Measurements from ENCODE around the gene DLG2.
"Not testable (repeated sequence)": the region's sequence is repeated elsewhere in the genome, so short reads cannot be mapped to it uniquely, and the experiment has no call there.

The DLG2 gene

DNA sequence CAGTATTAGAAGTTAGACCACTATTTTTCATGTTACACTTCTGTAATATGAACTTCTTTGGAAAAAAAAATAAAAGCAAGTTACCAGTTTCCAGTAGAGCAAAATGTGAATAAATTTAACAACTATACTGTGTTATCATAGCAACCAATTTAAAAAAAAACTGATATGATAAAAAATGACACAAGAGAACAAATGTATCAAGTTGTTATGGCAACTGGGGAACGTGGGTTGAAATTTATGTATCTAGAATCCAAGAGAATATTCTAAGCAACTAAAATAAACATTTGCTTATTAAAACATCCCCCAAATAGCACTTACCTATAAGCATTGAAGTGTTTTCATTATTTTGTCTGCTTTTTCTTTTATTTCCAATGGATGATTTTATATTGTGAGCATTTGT is 442.4 kb downstream of the DLG2 start:
- no peak for DNase-seq

DNA sequence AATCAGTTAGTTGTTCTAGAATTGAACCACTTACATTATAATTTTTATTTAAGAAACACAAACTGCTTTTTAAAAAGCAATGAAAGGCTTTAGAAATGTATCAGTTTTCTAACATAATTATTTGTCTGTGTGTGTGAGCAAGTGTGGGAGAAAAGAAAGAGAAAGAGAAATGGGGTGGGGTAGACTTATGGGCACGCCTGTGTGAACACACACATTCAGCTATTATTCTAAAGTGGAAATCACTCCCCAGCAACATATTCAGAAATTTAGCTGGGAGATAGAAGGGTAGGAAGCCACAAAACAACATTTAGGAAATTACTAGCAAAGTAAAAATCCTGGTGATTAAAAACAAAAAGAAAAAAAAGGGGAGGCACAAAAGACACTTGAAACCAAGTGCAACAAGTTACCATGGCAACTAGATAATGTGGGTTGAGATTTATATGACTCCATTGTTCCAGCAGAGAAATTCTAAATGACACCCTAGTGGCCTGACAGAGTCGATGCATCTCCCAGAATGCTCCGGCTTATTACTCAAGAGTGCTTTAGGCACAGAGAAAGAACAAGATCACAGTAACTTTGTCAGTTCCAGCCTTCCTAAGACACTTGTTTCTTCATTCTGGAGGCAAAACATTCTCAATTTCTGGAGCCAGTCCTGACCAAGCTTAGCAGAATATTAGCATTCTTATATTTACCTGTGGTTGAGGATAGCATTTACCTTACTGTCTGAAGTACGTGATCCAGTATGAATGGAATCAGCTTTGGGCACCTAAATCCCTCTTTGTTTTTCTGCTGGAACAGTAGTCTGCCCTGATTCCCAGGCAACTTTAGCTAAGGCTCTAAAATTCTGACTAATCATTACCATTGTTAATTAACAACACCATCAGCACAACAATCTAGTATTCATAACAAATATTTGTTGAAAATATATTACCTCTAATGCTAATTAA is 444.4 kb downstream of the DLG2 start:
- no peak for DNase-seq

DNA sequence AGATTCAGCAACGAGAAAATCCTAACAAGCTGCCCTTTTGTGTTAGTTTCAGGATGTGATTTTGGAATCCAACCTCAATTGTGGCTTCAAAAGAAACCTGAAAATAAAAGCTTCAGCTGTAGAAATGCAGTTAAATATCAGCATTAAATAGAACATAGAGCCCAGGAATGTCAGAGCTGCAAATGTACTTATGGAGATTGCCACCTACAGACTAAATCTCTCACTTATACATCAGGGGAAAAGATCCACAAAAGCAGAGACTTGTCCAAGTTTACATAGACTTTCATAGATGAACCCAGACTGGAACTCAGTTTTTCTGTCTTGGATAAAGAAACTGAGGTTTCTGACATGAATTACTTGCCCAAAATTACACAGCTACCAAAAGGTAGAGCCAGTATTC is 446.6 kb downstream of the DLG2 start:
- DNase-seq = no peak

DNA sequence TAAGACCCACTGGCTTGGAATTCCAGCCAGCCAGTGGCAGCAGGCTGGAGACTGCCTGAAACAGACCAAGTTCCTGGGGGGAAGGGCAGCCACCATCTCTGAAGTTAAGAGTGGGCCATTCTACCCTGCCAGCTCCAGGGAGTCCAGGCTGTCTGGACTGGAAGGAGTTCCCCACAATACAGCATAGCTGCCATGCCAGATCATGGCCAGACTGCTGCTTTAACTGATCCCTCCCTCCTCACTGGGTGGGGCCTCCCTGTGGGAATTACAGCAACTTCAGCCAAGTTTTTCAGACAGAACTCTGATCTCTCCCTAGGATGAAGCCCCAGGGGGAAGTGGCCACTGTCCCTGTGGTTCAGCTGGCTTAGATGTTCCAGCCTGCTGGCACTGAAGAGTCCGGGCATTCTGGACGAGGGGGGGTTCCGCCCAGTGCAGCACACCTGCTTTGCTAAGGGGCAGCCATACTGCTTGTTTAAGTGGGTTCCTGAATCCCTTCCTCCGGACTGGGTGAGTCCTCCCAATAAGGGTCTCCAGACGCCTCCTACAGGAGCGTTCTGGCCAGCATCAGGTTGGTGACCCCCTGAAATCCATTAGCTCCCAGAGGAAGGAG is 455.4 kb downstream of the DLG2 start:
- no peak for DNase-seq

DNA sequence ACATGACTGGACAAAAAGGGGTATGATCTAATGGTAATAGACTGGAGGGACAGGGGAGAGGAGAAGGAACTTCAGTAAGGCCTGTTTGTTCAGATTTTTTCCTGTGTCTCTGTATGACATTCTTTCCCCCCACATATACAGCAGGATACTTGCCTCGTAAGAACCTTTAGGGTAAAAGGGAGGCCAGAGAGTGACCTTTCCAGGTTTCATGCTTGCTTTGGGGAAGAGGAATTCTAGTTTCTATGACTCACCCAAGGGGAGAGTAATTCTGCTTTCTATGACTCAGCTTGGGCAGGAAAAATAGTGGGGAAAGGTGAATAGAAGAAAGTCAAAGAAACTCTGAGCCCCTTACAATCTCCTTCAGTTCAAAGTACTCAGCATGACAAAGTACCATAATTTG is 457.0 kb downstream of the DLG2 start:
- no peak for DNase-seq

DNA sequence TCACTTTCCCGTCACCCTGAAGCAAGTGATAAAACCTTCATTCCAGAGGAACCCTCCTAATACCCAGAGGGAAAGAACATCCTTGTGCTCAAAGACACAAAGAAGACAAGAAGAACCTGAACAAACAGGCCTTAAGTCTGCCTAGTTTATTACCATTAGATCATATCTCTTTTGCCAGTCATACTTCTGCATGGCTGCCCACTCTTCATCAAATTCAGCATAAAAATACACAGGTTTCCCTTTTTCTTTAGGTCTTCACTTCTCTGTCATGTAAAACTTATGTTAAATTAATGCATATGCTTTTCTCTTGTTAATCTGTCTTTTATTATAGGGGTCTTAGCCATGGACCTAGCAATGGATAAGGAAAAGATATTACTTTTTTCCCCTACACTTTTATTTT is 459.7 kb downstream of the DLG2 start:
- no peak for DNase-seq

DNA sequence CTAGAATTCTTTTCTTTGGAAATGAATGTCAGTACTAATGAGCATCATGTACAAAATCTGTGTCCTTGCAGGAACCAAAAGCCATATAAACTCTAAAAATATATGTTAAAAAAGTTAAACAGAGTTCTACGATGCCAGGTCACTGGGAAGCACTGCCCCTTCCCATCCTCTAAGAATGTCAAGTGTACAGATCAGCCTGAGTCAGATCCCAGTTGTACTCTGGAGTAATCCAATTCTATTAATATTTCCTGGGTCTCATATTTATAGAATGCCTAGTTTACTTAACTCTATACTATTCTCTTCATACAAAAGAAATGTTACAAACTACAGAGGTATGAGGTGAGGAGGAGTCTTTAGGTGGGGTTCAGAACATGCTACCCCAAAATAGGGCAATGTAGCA is 460.1 kb downstream of the DLG2 start:
- DNase-seq = no peak

DNA sequence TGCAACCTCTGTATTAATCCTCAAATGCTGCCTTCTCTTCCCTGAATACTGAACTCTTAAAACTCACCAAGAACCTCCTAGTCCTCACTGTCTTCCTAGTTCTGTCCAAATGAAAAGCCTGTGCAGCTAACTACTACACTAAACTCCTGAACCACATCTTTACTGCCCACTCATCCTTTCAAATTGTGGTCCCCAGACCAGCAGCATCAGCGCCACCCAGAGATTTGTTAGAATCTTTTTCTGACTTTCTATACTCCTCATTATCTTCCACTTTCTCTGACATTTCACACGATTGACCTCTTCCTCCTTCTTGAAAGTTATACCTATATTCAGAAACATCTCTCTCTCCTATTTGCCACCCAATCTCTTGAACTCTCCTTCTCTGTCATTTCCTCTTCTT is 461.3 kb downstream of the DLG2 start:
- DNase-seq = no peak

DNA sequence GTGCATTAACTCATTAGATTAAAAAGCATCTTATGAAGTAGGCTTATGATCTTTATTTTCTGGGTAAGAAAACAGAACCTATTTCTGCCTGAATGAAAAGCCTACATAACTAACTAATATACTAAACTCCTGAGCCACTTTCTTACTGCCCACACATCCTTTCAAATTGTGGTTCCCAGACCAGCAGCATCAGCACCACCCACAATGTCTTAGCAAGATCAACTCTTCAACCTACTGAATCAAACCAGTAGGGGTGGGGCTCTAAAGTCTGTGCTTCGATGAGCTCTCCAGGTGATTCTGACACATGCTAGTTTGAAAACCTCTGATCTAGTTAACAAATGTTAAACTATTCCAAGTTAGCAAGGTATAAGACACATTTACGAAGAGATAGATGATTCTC is 462.4 kb downstream of the DLG2 start:
- no peak for DNase-seq

DNA sequence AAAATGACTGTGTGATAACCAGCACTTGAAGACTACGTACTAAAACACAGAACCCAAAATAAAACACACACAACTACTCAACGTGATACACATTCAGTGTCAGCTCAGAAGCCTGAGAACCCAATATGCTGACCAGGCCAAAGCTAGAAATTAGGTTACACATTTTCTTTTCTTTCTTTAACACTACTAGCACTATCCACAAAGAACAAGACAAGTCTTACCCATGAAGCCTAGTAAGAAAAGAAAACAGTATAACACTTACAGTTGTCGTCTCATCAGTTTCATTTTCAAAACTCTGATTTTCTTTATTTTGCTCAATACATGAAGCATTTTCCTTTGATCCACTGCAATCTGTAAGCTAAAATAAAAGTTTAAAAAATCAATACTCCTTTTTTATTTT is 472.9 kb downstream of the DLG2 start:
- DNase-seq = no peak

DNA sequence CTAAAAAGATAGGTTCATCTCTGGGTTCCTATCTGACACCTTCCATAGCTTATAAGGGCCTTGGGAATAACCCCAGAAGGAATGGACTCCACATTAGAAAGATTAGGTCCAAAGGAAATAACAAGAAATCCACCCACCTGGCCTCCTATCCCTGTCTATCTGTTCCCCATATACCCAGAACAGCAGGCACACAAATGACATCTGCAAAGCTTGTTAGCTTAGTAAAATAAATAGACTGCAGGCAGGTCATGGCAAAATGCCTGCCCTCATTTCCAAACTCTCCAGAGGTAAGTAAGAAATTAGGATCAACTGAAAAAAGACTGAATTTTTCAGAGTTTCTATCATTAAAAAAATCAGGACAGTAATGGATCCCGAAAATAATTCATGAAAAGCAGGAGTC is 489.5 kb downstream of the DLG2 start:
- DNase-seq = no peak

DNA sequence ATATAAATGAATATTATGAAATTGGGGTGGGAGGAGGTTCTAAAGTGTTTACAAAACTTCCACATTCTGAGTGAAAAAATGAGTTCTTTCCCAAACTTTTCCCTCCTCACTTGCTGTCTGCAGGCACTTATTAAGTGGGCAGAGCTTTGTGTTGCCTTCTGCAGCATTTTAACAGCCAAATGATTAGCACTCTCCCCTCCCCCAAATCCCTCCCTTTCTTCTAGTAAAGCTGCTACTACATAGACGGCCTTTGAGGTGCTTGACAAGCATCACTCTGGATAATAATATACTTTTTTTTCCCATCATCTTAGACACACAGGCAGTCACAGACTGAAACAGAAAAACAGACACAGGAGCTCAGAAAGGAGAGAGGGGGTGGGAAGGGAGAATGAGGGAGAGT is 493.5 kb downstream of the DLG2 start:
- no peak for DNase-seq

DNA sequence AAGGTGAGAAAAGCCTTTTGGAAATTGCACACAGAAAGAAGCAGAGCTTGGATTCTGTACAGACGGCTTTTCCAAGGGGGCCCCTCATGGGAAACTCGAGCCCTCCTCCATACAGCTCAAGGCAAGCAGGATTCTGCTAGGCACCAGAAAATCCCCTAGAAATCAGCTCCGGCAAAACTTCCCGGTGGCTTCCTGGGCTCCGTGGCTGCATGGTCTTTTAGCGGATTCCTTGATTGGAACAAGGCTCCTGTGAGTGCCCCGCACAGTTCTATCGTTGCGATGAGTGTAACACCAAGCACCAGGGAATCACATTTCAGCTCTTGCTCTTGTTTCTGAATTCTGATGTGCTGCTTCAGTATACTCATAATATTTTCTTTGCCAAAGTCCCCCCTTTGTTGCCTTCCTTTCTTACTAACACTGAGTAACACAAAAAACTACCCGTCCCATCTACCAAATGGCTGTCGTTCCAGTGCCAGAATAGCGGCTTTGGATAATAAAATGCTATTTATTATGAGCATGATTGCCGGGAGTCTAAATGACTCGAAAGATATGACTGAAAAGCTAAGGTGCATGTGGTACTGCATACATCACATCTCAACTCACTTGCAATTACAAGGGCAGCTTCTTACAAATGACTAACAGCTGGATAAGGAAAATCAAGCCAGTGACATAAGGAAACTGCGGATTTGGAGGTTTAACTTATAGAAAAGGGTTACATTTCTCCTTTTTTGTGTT is 494.1 kb downstream of the DLG2 start:
- no peak for DNase-seq

DNA sequence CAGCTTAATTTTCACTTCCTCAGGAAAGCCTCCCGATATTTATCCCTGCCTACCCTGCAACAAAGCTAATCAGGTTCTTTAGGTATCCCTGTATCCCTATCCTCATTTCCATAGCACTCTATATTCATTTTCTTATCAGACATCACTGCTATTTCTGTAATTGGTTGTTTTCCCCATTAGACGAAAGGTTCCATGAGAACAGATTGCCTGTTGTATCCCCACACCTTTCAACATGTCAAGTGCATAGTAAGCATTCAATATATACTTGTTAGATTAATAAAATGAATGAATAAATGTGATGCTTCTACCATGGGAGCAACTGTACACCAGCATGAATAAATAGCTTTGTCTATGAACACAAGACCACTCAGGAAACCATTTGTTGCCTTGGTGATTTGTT is 499.8 kb downstream of the DLG2 start:
- DNase-seq = no peak

DNA sequence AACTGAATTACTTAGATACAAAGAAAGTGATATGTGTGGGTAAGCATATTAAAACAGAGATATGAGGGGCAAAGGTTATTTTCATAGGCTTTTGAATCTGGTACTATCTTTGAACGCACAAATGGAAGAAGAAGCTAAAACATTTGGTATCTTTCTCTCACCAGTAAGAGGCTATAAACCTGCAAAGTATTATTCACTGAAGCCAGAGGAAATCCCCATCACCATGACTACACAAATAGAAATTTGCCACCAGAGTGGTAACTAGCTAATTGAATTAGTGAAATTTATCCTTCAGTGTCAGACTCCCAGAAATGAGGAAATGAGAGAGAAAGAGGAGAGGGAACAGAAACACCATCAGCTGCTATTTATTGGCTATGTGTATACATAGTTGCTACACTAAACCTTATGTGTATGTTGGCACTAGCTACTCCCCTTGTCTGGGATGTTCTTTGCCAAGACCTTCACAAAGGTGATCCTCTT is 503.4 kb downstream of the DLG2 start:
- DNase-seq = no peak

DNA sequence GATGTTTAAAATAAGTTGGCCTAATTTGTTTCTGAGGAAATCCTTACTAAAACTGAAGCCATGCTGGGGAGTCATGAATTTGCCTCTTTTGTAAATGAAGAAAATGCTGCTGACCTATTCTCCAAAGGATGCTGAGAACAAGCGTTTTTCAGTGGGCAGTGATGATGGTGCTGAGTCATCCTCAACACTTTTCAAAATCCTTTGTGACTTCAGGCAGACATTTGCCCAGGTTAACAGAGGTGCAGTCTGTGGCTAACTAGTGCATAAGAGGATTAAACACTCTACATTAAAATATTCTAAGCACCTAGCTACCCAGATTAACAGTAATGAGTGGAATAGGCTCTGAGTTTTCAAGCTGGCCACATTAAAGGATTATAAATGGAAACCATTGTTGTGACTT is 509.0 kb downstream of the DLG2 start:
- no peak for DNase-seq

DNA sequence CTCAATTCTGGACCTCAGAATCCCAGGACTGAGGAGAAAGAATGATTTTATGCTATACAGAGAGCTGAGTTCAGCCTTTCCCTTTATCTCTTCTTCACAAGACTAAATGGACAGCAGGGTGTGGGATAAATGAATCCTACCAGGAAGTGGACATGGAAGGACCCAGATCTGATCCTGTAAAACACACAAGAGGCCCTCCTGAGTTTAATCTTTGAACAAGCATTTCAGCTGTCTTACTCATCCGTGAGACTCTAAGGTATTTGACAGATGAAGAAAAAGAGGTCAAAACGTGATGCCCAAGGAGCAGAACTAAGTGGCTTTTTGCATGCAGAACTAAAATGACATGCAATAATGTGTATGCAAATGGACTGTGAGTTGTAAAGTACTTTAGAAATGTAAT is 511.3 kb downstream of the DLG2 start:
- DNase-seq = no peak

DNA sequence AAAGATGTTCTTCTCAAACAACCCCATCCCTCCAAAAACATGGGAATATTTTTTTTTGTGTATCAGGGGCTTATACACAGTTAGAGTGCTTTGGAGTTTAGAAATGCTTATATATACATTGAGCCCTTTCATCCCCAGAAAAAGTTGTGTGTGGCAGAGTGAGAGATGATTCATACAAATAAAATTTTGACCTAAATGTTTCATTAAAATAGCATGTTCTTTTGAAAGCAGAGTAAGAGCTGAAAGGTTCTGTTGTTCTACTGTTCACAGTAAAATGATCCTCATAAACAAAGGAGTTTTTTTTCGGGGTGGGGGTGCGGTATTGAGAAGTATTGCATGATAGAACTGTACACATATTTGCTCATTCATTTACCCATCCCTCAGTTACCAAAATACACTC is 512.4 kb downstream of the DLG2 start:
- no peak for DNase-seq

DNA sequence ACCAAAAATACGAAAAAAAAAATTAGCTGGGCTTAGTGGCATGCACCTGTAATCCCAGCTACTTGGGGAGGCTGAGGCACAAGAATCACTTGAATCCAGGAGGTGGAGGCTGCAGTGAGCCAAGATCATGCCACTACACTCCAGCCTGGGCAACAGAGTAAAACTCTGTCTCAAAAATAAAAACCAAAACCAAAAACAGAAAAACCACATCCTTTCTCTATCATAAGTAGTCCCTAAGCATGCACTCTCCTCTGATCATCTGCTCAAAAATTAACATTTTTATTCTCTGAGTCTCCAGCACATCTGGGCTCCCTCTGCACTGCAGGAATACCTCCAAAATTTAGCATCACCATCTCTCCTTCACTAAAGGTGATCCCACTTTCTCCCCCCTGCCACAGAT is 516.9 kb downstream of the DLG2 start:
- not testable (repeated sequence) for DNase-seq

DNA sequence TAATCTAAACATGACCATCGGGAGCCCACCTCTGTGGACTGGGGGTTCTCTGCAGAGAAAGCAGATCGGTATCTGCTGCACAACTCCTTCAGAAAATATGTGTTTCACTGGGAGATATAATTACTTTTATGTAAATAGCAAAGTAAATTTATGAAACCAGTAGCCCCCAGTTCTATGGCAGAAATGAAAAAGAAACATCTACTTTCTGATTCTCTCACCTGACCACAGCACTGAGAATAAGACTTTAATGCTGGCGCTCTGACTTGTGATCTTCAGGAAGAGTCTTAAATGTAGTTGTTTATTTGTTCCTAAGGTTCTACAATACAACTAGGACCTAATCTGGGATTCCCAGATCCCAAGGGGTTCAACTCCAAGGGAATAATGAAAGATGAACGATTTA is 518.0 kb downstream of the DLG2 start:
- DNase-seq = no peak

DNA sequence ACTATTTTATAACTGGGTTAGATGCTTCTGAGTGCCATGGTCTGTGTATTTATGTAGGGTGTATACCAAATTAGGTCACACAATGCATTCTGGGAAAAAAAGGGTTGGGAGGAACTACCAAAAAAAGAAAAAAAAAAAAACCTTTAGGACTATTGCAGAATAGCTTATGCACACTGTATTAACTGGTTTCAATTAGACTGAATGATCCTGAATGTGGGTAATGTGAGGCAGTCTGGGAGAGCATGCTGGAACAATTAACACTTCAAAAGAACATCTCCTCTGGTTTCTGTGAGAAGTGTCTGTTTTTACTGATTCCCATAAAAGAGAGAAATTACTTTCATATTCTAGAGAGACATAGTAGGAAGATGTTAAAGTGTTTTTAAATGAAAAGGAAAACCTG is 521.3 kb downstream of the DLG2 start:
- no peak for DNase-seq

DNA sequence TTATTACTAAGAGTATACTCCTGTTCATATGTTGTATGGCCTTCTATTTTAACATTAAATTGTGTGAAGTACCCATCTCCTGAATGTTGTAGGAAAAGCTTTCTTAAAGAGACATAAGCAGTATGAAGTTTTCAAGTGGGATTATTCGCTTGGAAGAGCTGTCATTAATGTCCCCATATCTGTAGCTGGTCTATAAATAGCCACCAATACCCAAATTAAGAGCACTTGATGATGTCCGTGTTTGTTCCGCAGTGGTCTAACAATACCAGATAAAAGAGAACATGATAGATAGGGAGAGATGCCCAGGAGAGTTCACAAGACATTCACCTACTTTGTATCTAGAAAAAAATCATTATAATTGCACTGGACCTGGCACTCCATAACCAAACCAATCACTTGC is 527.6 kb downstream of the DLG2 start:
- no peak for DNase-seq

DNA sequence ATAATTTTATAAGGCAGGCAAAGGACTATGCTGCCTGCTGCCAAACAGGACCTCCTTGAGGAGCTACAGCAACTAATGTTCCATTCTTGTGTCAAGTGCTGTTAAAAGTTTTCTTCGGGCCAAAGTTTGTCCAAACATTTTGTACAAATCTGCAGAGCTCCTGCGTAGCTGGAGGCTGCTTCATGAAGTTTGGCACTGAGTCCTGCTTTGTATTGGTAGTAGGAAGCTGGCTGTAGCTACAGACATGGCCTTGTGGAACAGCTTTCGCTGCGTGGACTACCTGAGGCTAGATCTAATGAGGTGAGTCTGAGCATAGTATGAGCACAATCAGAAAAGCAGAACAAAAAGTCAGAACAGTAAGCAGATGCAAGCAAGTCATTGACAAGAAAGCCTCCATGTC is 528.1 kb downstream of the DLG2 start:
- no peak for DNase-seq

DNA sequence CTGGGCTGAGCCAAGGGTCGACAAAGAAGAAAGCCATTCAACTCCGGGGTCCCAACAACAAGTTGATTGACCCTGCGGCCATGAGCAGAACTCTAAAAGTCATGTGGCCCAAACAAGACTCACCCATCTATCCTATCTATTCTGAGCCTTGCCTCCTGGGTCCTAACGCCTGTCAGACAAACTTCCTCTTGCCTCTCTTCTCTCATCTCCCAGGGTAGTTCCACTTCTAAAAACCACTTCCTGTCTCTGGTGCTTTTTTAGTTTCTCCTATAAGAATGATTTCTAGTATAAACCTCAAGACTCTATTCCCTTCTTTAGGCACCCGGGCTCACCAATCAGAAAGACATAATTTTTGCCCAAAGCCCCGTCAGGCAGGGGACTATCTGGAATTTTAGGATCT is 530.2 kb downstream of the DLG2 start:
- DNase-seq = no peak

All from CD4-positive, alpha-beta T cell treated with Interleukin-21 for 1 hour (primary cell).